HepG2 (cell line): ENCODE results near the gene TRIM8. TPM values are rescaled to one million over a fixed set of nuclear protein-coding genes. Genes with fewer than 3 reads are reported as not detected.

ENCODE experiments used
- ARNT2 ChIP-seq: sonication (generic); formaldehyde crosslinking; IDR thresholded peaks from 2 replicates; pipeline ENCODE4 v1.8.0; 2022; ENCODE audit warnings: mild to moderate bottlenecking, low read depth, missing genetic modification reagents, moderate library complexity
- HCFC1 ChIP-seq: fragments of 150-350 bp; IDR thresholded peaks from 2 replicates; pipeline ENCODE4 v1.6.1; 2014; ENCODE audit warnings: low read depth, low read length
- HNRNPH1 ChIP-seq: fragments of 200-400 bp; formaldehyde crosslinking; optimal IDR thresholded peaks from 2 replicates; pipeline ENCODE3; 2017; ENCODE audit warnings: mild to moderate bottlenecking, low read depth, low read length
- KDM1A ChIP-seq: IDR thresholded peaks from 2 replicates; pipeline ENCODE4 v1.6.1; 2016; ENCODE audit warnings: missing compliant biosample characterization
- MYNN ChIP-seq: sonication (generic); formaldehyde crosslinking; IDR thresholded peaks from 2 replicates; pipeline ENCODE4 v1.4.0; 2020; ENCODE audit warnings: mild to moderate bottlenecking, low read depth, missing genetic modification reagents
- NFYC ChIP-seq: IDR thresholded peaks from 2 replicates; pipeline ENCODE4 v1.6.1; 2016; ENCODE audit warnings: missing genetic modification reagents, missing compliant biosample characterization
- NRL ChIP-seq: sonication (generic); formaldehyde crosslinking; IDR thresholded peaks from 2 replicates; pipeline ENCODE4 v1.5.0; 2020; ENCODE audit warnings: missing genetic modification reagents, mild to moderate bottlenecking, moderate library complexity, borderline replicate concordance
- RXRA ChIP-seq: sonication (generic); formaldehyde crosslinking; IDR thresholded peaks from 2 replicates; pipeline ENCODE4 v1.5.1; 2020; ENCODE audit warnings: missing genetic modification reagents
- SIN3B ChIP-seq: fragments of 150-350 bp; IDR thresholded peaks from 2 replicates; pipeline ENCODE4 v1.6.1; 2014; ENCODE audit warnings: low read length
- ZNF235 ChIP-seq: sonication (generic); formaldehyde crosslinking; IDR thresholded peaks from 2 replicates; pipeline ENCODE4 v1.8.1; 2023; ENCODE audit warnings: mild to moderate bottlenecking, missing genetic modification reagents, borderline replicate concordance
- ZNF296 ChIP-seq: sonication (generic); formaldehyde crosslinking; conservative IDR thresholded peaks from 2 replicates; pipeline ENCODE4 v1.5.0; 2020; ENCODE audit warnings: mild to moderate bottlenecking, missing genetic modification reagents
- ZNF44 ChIP-seq: sonication (generic); formaldehyde crosslinking; IDR thresholded peaks from 2 replicates; pipeline ENCODE4 v1.5.1; 2020; ENCODE audit warnings: mild to moderate bottlenecking, missing genetic modification reagents
- ZNF598 ChIP-seq: sonication (generic); formaldehyde crosslinking; IDR thresholded peaks from 2 replicates; pipeline ENCODE4 v1.5.1; 2020; ENCODE audit warnings: mild to moderate bottlenecking, missing genetic modification reagents, borderline replicate concordance
- ZNF737 ChIP-seq: sonication (generic); formaldehyde crosslinking; IDR thresholded peaks from 2 replicates; pipeline ENCODE4 v1.5.0; 2020; ENCODE audit warnings: missing genetic modification reagents, mild to moderate bottlenecking, borderline replicate concordance
- polyA plus RNA-seq, 8 experiments: library from polyadenylated mRNA; depleted of rRNA in 3 of 8; stranded (reverse) in 7 of 8; unstranded in 1 of 8; fragments of >200 nt; fragmentation: Illumina TruSeq in 4 of 8; extraction: Trizol in 4 of 8; gene quantifications; 2 replicates each; pipeline versions ENCODE4 v1.2.1 to v1.2.3, GENCODE V29; 2011 to 2016; ENCODE audit warnings: low read depth in 4 of 8, missing spikeins in 1 of 8, mixed read lengths in 1 of 8; ENCODE audit not compliant: insufficient read depth in 1 of 8
- total RNA-seq, 5 experiments: library from RNA; depleted of rRNA; stranded (reverse); fragments of >200 nt; fragmentation: Illumina TruSeq; extraction: Trizol; gene quantifications; 2 replicates each; pipeline ENCODE4 v1.2.3, GENCODE V29; 2016; ENCODE audit warnings: low read depth in 1 of 5
- TF ChIP-seq, protein P1 (sequence below): sonication (generic); formaldehyde crosslinking; IDR thresholded peaks from 2 replicates; pipeline ENCODE4 v1.5.0; 2020; ENCODE audit warnings: mild to moderate bottlenecking, missing genetic modification reagents
- TF ChIP-seq, protein P2 (sequence below): sonication (generic); formaldehyde crosslinking; IDR thresholded peaks from 2 replicates; pipeline ENCODE4 v1.4.0; 2020; ENCODE audit warnings: missing genetic modification reagents, mild to moderate bottlenecking, borderline replicate concordance
- TF ChIP-seq, protein P3 (sequence below): sonication (generic); formaldehyde crosslinking; IDR thresholded peaks from 2 replicates; pipeline ENCODE4 v1.5.0; 2020; ENCODE audit warnings: missing genetic modification reagents
- TF ChIP-seq, protein P4 (sequence below): sonication (generic); formaldehyde crosslinking; IDR thresholded peaks from 2 replicates; pipeline ENCODE4 v1.8.1; 2023; ENCODE audit warnings: mild to moderate bottlenecking, missing genetic modification reagents, borderline replicate concordance
- TF ChIP-seq, protein P5 (sequence below): IDR thresholded peaks from 2 replicates; pipeline ENCODE4 v1.6.1; 2016
- TF ChIP-seq, protein P6 (sequence below): sonication (generic); formaldehyde crosslinking; IDR thresholded peaks from 2 replicates; pipeline ENCODE4 v1.8.0; 2023; ENCODE audit warnings: mild to moderate bottlenecking, missing genetic modification reagents
- TF ChIP-seq, protein P7 (sequence below): sonication (generic); formaldehyde crosslinking; IDR thresholded peaks from 2 replicates; pipeline ENCODE4 v1.9.0; 2021; ENCODE audit warnings: missing genetic modification reagents, mild to moderate bottlenecking, borderline replicate concordance

TRIM8 gene
- total and polyA plus RNA-seq, 2 of the 13 experiments (the other 11 are each of a cell fraction or from before 2014, with no cell fraction given): 38.9 to 66.5 TPM

DNA sequence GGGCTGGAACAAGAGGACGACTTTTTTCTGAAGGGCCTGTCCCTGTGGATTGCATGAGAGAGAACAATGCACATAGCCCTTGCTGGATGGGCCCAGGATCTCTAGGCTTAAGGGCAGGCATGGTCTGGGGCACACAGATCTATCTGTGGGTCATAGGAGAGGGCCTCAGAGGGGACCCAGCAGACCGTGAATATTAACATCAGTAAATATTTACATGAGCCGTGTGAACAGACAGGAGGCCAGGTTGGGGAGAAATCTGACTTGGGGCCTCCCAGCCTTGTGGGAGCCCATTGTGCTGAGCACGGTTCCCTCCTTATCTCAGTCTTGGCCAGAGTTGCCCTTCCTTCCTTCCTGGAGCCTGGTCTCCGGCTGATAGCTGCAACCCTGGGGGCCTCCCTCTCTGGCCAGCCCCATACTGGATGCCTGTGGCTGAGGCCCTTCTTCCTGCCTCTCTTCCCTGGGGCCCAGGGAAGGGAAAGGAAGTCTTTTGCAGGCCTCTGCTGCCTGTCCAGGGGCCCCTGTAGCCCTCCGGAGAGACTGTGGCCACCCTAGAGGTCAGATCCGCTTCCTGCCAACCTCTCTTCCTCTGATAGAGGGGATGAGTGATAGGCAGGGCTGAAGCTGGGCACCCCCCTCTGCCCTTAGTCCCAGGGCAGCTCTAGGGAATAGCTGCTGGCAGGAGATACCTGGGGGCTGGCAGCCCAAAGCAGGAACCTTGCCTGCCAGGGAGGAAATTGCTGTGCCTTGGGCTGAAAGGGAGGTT lies 44.5 kb upstream of the TRIM8 start (continued):
- TF ChIP-seq, protein P1, sequence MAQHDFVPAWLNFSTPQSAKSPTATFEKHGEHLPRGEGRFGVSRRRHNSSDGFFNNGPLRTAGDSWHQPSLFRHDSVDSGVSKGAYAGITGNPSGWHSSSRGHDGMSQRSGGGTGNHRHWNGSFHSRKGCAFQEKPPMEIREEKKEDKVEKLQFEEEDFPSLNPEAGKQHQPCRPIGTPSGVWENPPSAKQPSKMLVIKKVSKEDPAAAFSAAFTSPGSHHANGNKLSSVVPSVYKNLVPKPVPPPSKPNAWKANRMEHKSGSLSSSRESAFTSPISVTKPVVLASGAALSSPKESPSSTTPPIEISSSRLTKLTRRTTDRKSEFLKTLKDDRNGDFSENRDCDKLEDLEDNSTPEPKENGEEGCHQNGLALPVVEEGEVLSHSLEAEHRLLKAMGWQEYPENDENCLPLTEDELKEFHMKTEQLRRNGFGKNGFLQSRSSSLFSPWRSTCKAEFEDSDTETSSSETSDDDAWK (CRISPR knock-in tag): no peak
- TF ChIP-seq ZNF235 (CRISPR knock-in tag): no peak
- TF ChIP-seq, protein P2, sequence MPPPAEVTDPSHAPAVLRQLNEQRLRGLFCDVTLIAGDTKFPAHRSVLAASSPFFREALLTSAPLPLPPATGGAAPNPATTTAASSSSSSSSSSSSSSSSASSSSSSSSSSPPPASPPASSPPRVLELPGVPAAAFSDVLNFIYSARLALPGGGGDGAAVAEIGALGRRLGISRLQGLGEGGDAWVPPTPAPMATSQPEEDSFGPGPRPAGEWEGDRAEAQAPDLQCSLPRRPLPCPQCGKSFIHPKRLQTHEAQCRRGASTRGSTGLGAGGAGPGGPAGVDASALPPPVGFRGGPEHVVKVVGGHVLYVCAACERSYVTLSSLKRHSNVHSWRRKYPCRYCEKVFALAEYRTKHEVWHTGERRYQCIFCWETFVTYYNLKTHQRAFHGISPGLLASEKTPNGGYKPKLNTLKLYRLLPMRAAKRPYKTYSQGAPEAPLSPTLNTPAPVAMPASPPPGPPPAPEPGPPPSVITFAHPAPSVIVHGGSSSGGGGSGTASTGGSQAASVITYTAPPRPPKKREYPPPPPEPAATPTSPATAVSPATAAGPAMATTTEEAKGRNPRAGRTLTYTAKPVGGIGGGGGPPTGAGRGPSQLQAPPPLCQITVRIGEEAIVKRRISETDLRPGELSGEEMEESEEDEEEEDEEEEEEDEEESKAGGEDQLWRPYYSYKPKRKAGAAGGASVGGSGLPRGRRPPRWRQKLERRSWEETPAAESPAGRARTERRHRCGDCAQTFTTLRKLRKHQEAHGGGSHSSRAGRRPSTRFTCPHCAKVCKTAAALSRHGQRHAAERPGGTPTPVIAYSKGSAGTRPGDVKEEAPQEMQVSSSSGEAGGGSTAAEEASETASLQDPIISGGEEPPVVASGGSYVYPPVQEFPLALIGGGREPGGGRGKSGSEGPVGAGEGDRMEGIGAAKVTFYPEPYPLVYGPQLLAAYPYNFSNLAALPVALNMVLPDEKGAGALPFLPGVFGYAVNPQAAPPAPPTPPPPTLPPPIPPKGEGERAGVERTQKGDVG (CRISPR knock-in tag): peak; percentile 78; the same call in 1 of the 2 replicates
- TF ChIP-seq HCFC1: no peak
- TF ChIP-seq, protein P3, sequence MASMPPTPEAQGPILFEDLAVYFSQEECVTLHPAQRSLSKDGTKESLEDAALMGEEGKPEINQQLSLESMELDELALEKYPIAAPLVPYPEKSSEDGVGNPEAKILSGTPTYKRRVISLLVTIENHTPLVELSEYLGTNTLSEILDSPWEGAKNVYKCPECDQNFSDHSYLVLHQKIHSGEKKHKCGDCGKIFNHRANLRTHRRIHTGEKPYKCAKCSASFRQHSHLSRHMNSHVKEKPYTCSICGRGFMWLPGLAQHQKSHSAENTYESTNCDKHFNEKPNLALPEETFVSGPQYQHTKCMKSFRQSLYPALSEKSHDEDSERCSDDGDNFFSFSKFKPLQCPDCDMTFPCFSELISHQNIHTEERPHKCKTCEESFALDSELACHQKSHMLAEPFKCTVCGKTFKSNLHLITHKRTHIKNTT (CRISPR knock-in tag): no peak
- TF ChIP-seq, protein P4, sequence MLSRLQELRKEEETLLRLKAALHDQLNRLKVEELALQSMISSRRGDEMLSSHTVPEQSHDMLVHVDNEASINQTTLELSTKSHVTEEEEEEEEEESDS (CRISPR knock-in tag): 0 out of 2 replicates have a peak, but pooled peaks have one; percentile 22
- TF ChIP-seq ZNF598 (CRISPR knock-in tag): no peak
- peak; percentile 85 for TF ChIP-seq RXRA (CRISPR knock-in tag)
- TF ChIP-seq SIN3B: no peak
- no peak for TF ChIP-seq KDM1A
- TF ChIP-seq ZNF296 (CRISPR knock-in tag): no peak
- no peak for TF ChIP-seq ZNF737 (CRISPR knock-in tag)
- peak; percentile 64; the same call in 1 of the 2 replicates for TF ChIP-seq NRL
- TF ChIP-seq, protein P5, sequence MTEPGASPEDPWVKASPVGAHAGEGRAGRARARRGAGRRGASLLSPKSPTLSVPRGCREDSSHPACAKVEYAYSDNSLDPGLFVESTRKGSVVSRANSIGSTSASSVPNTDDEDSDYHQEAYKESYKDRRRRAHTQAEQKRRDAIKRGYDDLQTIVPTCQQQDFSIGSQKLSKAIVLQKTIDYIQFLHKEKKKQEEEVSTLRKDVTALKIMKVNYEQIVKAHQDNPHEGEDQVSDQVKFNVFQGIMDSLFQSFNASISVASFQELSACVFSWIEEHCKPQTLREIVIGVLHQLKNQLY: peak; percentile 64
- TF ChIP-seq ZNF44 (CRISPR knock-in tag): no peak
- TF ChIP-seq ARNT2: 0 out of 2 replicates have a peak, but pooled peaks have one; percentile 46
- TF ChIP-seq NFYC (CRISPR knock-in tag): no peak
- TF ChIP-seq MYNN (CRISPR knock-in tag): peak; percentile 41; the same call in 1 of the 2 replicates
- TF ChIP-seq, protein P6, sequence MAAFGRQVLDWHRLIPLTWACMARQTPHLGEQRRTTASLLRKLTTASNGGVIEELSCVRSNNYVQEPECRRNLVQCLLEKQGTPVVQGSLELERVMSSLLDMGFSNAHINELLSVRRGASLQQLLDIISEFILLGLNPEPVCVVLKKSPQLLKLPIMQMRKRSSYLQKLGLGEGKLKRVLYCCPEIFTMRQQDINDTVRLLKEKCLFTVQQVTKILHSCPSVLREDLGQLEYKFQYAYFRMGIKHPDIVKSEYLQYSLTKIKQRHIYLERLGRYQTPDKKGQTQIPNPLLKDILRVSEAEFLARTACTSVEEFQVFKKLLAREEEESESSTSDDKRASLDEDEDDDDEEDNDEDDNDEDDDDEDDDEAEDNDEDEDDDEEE (CRISPR knock-in tag): no peak
- no peak for TF ChIP-seq HNRNPH1
- TF ChIP-seq, protein P7, sequence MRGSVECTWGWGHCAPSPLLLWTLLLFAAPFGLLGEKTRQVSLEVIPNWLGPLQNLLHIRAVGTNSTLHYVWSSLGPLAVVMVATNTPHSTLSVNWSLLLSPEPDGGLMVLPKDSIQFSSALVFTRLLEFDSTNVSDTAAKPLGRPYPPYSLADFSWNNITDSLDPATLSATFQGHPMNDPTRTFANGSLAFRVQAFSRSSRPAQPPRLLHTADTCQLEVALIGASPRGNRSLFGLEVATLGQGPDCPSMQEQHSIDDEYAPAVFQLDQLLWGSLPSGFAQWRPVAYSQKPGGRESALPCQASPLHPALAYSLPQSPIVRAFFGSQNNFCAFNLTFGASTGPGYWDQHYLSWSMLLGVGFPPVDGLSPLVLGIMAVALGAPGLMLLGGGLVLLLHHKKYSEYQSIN (CRISPR knock-in tag): no peak
